ENCODE data around the gene INTS1. TPM values are rescaled to one million over a fixed set of nuclear protein-coding genes. Genes with fewer than 3 reads are reported as not detected.
A peak's percentile ranks its signal among the peaks of the same experiment; 100 is the strongest.

Gene INTS1
- total RNA-seq, 6 experiments from 2014 or later: 84.0 to 104 (median 89.5) TPM

- no peak overlapping the region for H3K27ac Mint-ChIP-seq
- TF ChIP-seq, protein P1, sequence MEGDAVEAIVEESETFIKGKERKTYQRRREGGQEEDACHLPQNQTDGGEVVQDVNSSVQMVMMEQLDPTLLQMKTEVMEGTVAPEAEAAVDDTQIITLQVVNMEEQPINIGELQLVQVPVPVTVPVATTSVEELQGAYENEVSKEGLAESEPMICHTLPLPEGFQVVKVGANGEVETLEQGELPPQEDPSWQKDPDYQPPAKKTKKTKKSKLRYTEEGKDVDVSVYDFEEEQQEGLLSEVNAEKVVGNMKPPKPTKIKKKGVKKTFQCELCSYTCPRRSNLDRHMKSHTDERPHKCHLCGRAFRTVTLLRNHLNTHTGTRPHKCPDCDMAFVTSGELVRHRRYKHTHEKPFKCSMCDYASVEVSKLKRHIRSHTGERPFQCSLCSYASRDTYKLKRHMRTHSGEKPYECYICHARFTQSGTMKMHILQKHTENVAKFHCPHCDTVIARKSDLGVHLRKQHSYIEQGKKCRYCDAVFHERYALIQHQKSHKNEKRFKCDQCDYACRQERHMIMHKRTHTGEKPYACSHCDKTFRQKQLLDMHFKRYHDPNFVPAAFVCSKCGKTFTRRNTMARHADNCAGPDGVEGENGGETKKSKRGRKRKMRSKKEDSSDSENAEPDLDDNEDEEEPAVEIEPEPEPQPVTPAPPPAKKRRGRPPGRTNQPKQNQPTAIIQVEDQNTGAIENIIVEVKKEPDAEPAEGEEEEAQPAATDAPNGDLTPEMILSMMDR (IDR thresholded peaks at IDR 0.05): no peak
Observed at GRCh38 chr7:1450987-1451386, 53.2 kb downstream of the INTS1 start.

GRCh38 chr7:1450431-1450830 is 53.8 kb downstream of the INTS1 start:
- Mint-ChIP-seq H3K36me3 (ENCODE audit: low read depth) (no peaks in the 10 kb centered on the region), H3K4me3 (no peak overlapping the region), H3K9me3 (no peaks in the 10 kb centered on the region), H3K27me3 (ENCODE audit: insufficient read depth) (peaks cover 1% of the 10 kb centered on the region), H3K4me1 (ENCODE audit: low read depth) (no peaks in the 10 kb centered on the region), H3K27ac (no peak overlapping the region)
- no peak for DNase-seq
- TF ChIP-seq, protein P1 (IDR thresholded peaks at IDR 0.05): no peak

More at GRCh38 chr7:1450987-1451386, 53.2 kb downstream of the INTS1 start:
- H3K4me1 Mint-ChIP-seq (ENCODE audit: low read depth): no peaks in the 10 kb centered on the region
- no peak for DNase-seq
- peaks cover 1% of the 10 kb centered on the region for H3K27me3 Mint-ChIP-seq (ENCODE audit: insufficient read depth)
- no peak overlapping the region for H3K4me3 Mint-ChIP-seq
- no peaks in the 10 kb centered on the region for H3K9me3 Mint-ChIP-seq
- H3K36me3 Mint-ChIP-seq (ENCODE audit: low read depth): no peaks in the 10 kb centered on the region

- no peak overlapping the region for H3K27ac Mint-ChIP-seq
- no peaks in the 10 kb centered on the region for H3K4me1 Mint-ChIP-seq (ENCODE audit: low read depth)
- H3K36me3 Mint-ChIP-seq (ENCODE audit: low read depth): no peaks in the 10 kb centered on the region
- H3K9me3 Mint-ChIP-seq: no peaks in the 10 kb centered on the region
- H3K27me3 Mint-ChIP-seq (ENCODE audit: insufficient read depth): peaks cover 1% of the 10 kb centered on the region
- no peak for DNase-seq
- H3K4me3 Mint-ChIP-seq: no peak overlapping the region
- TF ChIP-seq, protein P1 (IDR thresholded peaks at IDR 0.05): no peak
Observed at GRCh38 chr7:1449951-1450350, 54.2 kb downstream of the INTS1 start.

GRCh38 chr7:1449501-1449900 is 54.7 kb downstream of the INTS1 start:
- TF ChIP-seq, protein P1 (IDR thresholded peaks at IDR 0.05): no peak
- Mint-ChIP-seq H3K36me3 (ENCODE audit: low read depth) (no peaks in the 10 kb centered on the region), H3K27ac (no peak overlapping the region), H3K4me1 (ENCODE audit: low read depth) (no peaks in the 10 kb centered on the region), H3K27me3 (ENCODE audit: insufficient read depth) (peaks cover 1% of the 10 kb centered on the region), H3K9me3 (no peaks in the 10 kb centered on the region), H3K4me3 (no peak overlapping the region)
- DNase-seq: no peak

GRCh38 chr7:1448958-1449357 is 55.2 kb downstream of the INTS1 start:
- H3K27ac Mint-ChIP-seq: no peak overlapping the region
- no peaks in the 10 kb centered on the region for H3K4me1 Mint-ChIP-seq (ENCODE audit: low read depth)
- DNase-seq: no peak
- no peaks in the 10 kb centered on the region for H3K36me3 Mint-ChIP-seq (ENCODE audit: low read depth)
- H3K4me3 Mint-ChIP-seq: no peak overlapping the region
- no peaks in the 10 kb centered on the region for H3K9me3 Mint-ChIP-seq
- TF ChIP-seq, protein P1 (IDR thresholded peaks at IDR 0.05): peak; percentile 36; the same call in 1 of the 2 replicates
- peaks cover 1% of the 10 kb centered on the region for H3K27me3 Mint-ChIP-seq (ENCODE audit: insufficient read depth)
